A673 (cell line): Measurements from ENCODE around the gene GAS6. TPM values are rescaled to one million over a fixed set of nuclear protein-coding genes. Genes with fewer than 3 reads are reported as not detected.

Experiments used
- BruUV-seq: library from RNA; stranded (reverse); fragments of 400-500 nt; replicated peaks from 2 replicates; lab custom pipeline; 2021; lab: Mats Ljungman, UMichigan
- CTCF ChIA-PET: fragments of 300-600 bp; sonication (Branson Sonifier 250); formaldehyde crosslinking; loops from one replicate; lab custom pipeline; 2022; ENCODE audit warnings: antibody characterized with exemption; lab: Charles Lee
- POLR2A ChIA-PET: fragments of 300-600 bp; sonication (Branson Sonifier 250); formaldehyde crosslinking; loops from one replicate; lab custom pipeline; 2022; ENCODE audit warnings: antibody characterized with exemption; ENCODE audit not compliant: low non-redundant PET; lab: Charles Lee
- DNase-seq: peaks from one replicate; pipeline ENCODE4 v3.0.0-alpha.2; 2015; ENCODE audit warnings: low spot score
- H3K27ac ChIP-seq: fragments of 200-600 bp; sonication (generic); 2 replicates; pipeline ENCODE4 v1.5.1; 2016; ENCODE audit warnings: mixed run types, low read depth, mild to moderate bottlenecking, mixed read lengths, antibody characterized with exemption, low read length; ENCODE audit not compliant: poor library complexity, severe bottlenecking
- H3K27me3 ChIP-seq: fragments of 200-600 bp; sonication (generic); replicated peaks from 2 replicates; pipeline ENCODE4 v1.6.1; 2017; ENCODE audit warnings: mixed run types, low read depth, mild to moderate bottlenecking, mixed read lengths, antibody characterized with exemption, low read length; ENCODE audit not compliant: insufficient read depth, poor library complexity
- H3K36me3 ChIP-seq: fragments of 200-600 bp; sonication (generic); 2 replicates; pipeline ENCODE4 v1.6.1; 2016; ENCODE audit warnings: mixed run types, mild to moderate bottlenecking, mixed read lengths, antibody characterized with exemption, low read length; ENCODE audit not compliant: insufficient read depth, poor library complexity, severe bottlenecking
- H3K4me1 ChIP-seq: fragments of 200-600 bp; sonication (generic); 2 replicates; pipeline ENCODE4 v1.6.1; 2017; ENCODE audit warnings: mixed run types, mild to moderate bottlenecking, mixed read lengths, antibody characterized with exemption, low read length; ENCODE audit not compliant: insufficient read depth, poor library complexity, severe bottlenecking
- H3K4me3 ChIP-seq: fragments of 200-600 bp; sonication (generic); 2 replicates; pipeline ENCODE4 v1.5.1; 2016; ENCODE audit warnings: low read depth, mixed run types, mild to moderate bottlenecking, mixed read lengths, low read length; ENCODE audit not compliant: poor library complexity, severe bottlenecking
- H3K9me3 ChIP-seq: fragments of 200-600 bp; sonication (generic); 2 replicates; pipeline ENCODE4 v1.6.1; 2016; ENCODE audit warnings: mixed run types, low read depth, mild to moderate bottlenecking, mixed read lengths, antibody characterized with exemption, low read length; ENCODE audit not compliant: poor library complexity, severe bottlenecking
- EZH2 ChIP-seq: fragments of 200-600 bp; sonication (generic); IDR thresholded peaks from 2 replicates; pipeline ENCODE4 v1.6.1; 2017; ENCODE audit warnings: borderline replicate concordance, low read depth, mild to moderate bottlenecking, mixed read lengths, antibody characterized with exemption, low read length; ENCODE audit not compliant: poor library complexity, severe bottlenecking
- intact Hi-C: fragments of 100-400 bp; cut with micrococcal nuclease; formaldehyde crosslinking; loops from one replicate; pipeline ENCODE4 v1.10.0; 2022; ENCODE audit not compliant: unreplicated experiment
- total RNA-seq: library from RNA; stranded (reverse); gene quantifications from 2 replicates; pipeline ENCODE4 v1.2.3, GENCODE V29; 2021
- TF ChIP-seq, protein P1 (sequence below): fragments of 300-800, 200-600 bp; sonication (generic); conservative IDR thresholded peaks from 2 replicates; pipeline ENCODE4 v1.5.1; 2017; ENCODE audit warnings: low read depth, mild to moderate bottlenecking, antibody characterized with exemption, low read length, moderate library complexity, mixed read lengths

Gene GAS6
- total RNA-seq, 1 experiment from 2014 or later: 0.67 TPM

DNA sequence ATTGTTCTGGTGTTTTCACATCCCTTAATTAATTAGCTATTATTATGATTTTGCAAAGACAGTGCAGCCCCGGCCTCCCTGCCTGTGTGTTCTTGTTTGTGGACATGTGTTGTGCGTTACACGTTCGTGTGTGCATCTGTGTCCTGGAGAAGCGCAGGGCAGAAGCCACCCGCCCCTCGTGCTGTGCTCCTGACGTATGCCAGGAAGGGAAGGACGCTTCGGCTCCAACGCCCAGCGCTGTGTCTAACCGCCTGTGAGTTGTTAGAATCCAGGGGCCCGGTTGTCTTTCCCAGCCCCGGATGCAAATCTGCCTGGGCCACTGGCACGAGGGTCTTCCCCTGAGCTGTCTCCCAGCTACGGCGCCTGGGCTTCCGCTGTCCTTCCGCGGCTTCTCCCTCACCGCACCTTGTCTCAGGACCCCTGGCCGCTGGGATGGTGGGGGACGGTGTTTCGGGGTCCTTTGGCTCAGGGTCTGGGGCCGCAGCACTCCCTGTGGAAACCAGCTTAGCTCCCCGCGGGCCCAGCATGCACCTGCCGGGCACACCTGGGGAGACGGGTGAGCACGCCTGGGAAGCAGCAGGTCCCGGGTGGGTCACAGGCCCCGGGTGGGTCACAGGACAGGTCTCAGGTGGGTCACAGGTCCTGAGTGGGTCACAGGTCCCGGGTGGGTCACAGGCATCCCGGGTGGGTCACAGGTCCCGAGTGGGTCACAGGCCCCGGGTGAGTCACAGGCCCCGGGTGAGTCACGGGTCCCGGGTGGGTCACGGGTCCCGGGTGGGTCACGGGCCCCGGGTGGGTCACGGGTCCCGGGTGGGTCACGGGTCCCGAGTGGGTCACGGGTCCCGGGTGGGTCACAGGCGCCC, 51.5 kb downstream of the GAS6 start:
- ChIA-PET POLR2A (no interaction called here), CTCF (no interaction called here)
- Histone ChIP-seq H3K9me3 (peaks cover 5% of the 10 kb centered on the region), H3K4me3 (no peak overlapping the region), H3K36me3 (no peaks in the 10 kb centered on the region), H3K4me1 (no peaks in the 10 kb centered on the region), H3K27ac (no peak overlapping the region), H3K27me3 (no peaks in the 10 kb centered on the region)
- no TSS peak for BruUV-seq
- intact Hi-C loops: no loop called here
- DNase-seq: no peak
- no peak for TF ChIP-seq EZH2
- TF ChIP-seq, protein P1, sequence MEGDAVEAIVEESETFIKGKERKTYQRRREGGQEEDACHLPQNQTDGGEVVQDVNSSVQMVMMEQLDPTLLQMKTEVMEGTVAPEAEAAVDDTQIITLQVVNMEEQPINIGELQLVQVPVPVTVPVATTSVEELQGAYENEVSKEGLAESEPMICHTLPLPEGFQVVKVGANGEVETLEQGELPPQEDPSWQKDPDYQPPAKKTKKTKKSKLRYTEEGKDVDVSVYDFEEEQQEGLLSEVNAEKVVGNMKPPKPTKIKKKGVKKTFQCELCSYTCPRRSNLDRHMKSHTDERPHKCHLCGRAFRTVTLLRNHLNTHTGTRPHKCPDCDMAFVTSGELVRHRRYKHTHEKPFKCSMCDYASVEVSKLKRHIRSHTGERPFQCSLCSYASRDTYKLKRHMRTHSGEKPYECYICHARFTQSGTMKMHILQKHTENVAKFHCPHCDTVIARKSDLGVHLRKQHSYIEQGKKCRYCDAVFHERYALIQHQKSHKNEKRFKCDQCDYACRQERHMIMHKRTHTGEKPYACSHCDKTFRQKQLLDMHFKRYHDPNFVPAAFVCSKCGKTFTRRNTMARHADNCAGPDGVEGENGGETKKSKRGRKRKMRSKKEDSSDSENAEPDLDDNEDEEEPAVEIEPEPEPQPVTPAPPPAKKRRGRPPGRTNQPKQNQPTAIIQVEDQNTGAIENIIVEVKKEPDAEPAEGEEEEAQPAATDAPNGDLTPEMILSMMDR: no peak

DNA sequence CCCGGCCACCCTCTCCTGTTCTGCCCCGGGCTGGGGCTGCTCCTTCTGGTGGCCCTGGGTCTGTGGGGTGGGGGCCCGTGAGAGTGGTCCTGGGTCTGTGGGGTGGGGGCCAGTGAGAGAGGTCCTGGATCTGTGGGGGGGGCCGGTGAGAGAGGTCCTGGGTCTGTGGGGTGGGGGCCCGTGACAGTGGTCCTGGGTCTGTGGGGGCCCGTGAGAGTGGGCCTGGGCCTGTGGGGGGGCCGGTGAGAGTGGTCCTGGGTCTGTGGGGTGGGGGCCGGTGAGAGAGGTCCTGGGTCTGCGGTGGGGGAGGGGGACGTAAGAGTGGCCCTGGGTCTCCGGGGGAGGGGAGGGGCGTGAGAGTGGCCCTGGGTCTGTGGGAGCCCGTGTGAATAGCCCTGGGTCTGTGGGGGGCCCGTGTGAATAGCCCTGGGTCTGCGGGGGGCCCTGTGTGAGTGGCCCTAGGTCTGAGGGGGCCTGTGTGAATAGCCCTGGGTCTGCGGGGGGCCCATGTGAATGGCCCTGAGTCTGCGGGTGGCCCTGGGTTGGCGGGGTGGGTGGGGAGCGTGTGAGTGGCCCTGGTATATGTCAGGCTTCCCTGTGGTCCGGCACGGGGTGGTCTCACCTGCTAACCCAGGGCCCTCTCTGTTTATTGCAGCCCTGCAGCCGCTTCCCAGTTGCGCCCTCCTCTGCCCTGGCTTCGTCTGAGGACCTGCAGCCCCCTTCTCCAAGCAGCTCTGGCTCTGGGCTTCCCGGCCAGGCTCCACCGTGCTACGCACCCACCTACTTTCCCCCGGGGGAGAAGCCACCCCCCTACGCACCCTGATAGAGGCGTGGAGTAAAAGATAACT, 52.6 kb downstream of the GAS6 start:
- H3K36me3 ChIP-seq: no peaks in the 10 kb centered on the region
- BruUV-seq: no TSS peak
- ChIA-PET CTCF (no interaction called here), POLR2A (no interaction called here)
- H3K9me3 ChIP-seq: peaks cover 5% of the 10 kb centered on the region
- H3K4me3 ChIP-seq: no peak overlapping the region
- H3K4me1 ChIP-seq: no peaks in the 10 kb centered on the region
- intact Hi-C loops: no loop called here
- H3K27me3 ChIP-seq: no peaks in the 10 kb centered on the region
- no peak for DNase-seq
- no peak overlapping the region for H3K27ac ChIP-seq
- TF ChIP-seq, protein P1: no peak
- TF ChIP-seq EZH2: no peak

DNA sequence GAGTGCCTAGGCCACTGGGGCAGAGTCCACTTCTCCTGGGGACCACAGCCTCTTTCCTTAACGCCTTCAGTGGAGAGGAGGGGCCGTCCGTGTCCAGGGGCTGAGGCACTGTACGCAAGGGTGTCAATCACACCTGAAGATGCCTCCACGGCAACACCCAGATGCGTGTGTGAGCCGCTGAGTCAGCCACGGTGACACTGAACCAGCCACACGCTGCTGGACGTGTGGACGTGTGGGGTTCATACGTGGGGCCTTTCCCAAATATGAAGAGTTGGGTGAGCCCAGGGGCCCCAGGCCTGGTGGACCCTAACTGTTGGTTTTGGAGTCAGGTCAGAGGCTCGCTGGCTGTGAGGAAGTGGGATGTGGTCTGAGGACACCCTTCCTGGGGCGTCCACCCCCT, 53.2 kb downstream of the GAS6 start:
- no peaks in the 10 kb centered on the region for H3K27me3 ChIP-seq
- no peak for DNase-seq
- no TSS peak for BruUV-seq
- ChIA-PET CTCF (no interaction called here), POLR2A (no interaction called here)
- no peaks in the 10 kb centered on the region for H3K36me3 ChIP-seq
- no peaks in the 10 kb centered on the region for H3K4me1 ChIP-seq
- H3K9me3 ChIP-seq: peaks cover 5% of the 10 kb centered on the region
- intact Hi-C loops: no loop called here
- H3K27ac ChIP-seq: no peak overlapping the region
- TF ChIP-seq, protein P1: no peak
- no peak for TF ChIP-seq EZH2
- H3K4me3 ChIP-seq: no peak overlapping the region
